ENCODE measurements around the gene IFNL3.
A peak's percentile ranks its signal among the peaks of the same experiment; 100 is the strongest.
"Not testable (repeated sequence)": the region's sequence is repeated elsewhere in the genome, so short reads cannot be mapped to it uniquely, and the experiment has no call there.

The IFNL3 gene

GRCh38 chr19:39218230-39219007, 26.4 kb downstream of the IFNL3 start:
- no peak for DNase-seq (ENCODE audit: low spot score)

- DNase-seq (ENCODE audit: low spot score), result no peak
Measured at GRCh38 chr19:39217094-39217493, 27.7 kb downstream of the IFNL3 start.

- DNase-seq (ENCODE audit: low spot score), result not testable (repeated sequence)
Measured at GRCh38 chr19:39215323-39215722, 29.5 kb downstream of the IFNL3 start.

- DNase-seq (ENCODE audit: low spot score), result peak; percentile 54
Measured at GRCh38 chr19:39212375-39212742, 32.4 kb downstream of the IFNL3 start.

- no peak for DNase-seq (ENCODE audit: low spot score)
Measured at GRCh38 chr19:39211731-39212374, 33.0 kb downstream of the IFNL3 start.

- DNase-seq (ENCODE audit: low spot score), result no peak
Measured at GRCh38 chr19:39209196-39209595, 35.6 kb downstream of the IFNL3 start.

GRCh38 chr19:39208175-39208795, 36.5 kb downstream of the IFNL3 start:
- no peak for DNase-seq (ENCODE audit: low spot score)

- no peak for DNase-seq (ENCODE audit: low spot score)
Measured at GRCh38 chr19:39207293-39207836, 37.4 kb downstream of the IFNL3 start.

GRCh38 chr19:39206122-39206521, 38.7 kb downstream of the IFNL3 start:
- DNase-seq (ENCODE audit: low spot score), result no peak

- no peak for DNase-seq (ENCODE audit: low spot score)
Measured at GRCh38 chr19:39205449-39205764, 39.4 kb downstream of the IFNL3 start.

- no peak for DNase-seq (ENCODE audit: low spot score)
Measured at GRCh38 chr19:39203372-39204341, 41.1 kb downstream of the IFNL3 start, which contains the start of gene SYCN. TSS of gene SYCN (minus strand) at chr19:39204263. CDS start at chr19:39204254, 9 bp downstream.

GRCh38 chr19:39202998-39203355, 41.8 kb downstream of the IFNL3 start:
- DNase-seq (ENCODE audit: low spot score), result no peak

GRCh38 chr19:39200803-39201115, 44.0 kb downstream of the IFNL3 start:
- DNase-seq (ENCODE audit: low spot score), result no peak

GRCh38 chr19:39200066-39200802, 44.6 kb downstream of the IFNL3 start:
- DNase-seq (ENCODE audit: low spot score), result no peak

- no peak for DNase-seq (ENCODE audit: low spot score)
Measured at GRCh38 chr19:39199025-39199424, 45.8 kb downstream of the IFNL3 start.

GRCh38 chr19:39197808-39198207, 47.0 kb downstream of the IFNL3 start:
- no peak for DNase-seq (ENCODE audit: low spot score)

GRCh38 chr19:39196860-39197562, 47.8 kb downstream of the IFNL3 start, which contains the start of gene NCCRP1:
TSS of gene NCCRP1 (plus strand) at chr19:39196964. CDS start at chr19:39196983, 19 bp downstream.
- DNase-seq (ENCODE audit: low spot score), result no peak

GRCh38 chr19:39196320-39196719, 48.5 kb downstream of the IFNL3 start:
- DNase-seq (ENCODE audit: low spot score), result no peak

- peak; percentile 10 for DNase-seq (ENCODE audit: low spot score)
Measured at GRCh38 chr19:39195755-39196154, 49.1 kb downstream of the IFNL3 start.

- no peak for DNase-seq (ENCODE audit: low spot score)
Measured at GRCh38 chr19:39194832-39195542, 49.8 kb downstream of the IFNL3 start.
